Stimulated activated CD4-positive, alpha-beta T cell treated with anti-CD3 and anti-CD28 coated beads, Interleukin-1b, Interleukin-23, amount 100 ng/mL, for 1 hour (primary cell): ENCODE results near the gene SLIT3.
"Not testable (repeated sequence)": the region's sequence is repeated elsewhere in the genome, so short reads cannot be mapped to it uniquely, and the experiment has no call there.

Experiments
- DNase-seq, 2 donors: peaks; one replicate each; pipeline ENCODE4 v3.0.0-alpha.2; 2020; ENCODE audit warnings: low read depth in 2 of 2

SLIT3 gene

DNA sequence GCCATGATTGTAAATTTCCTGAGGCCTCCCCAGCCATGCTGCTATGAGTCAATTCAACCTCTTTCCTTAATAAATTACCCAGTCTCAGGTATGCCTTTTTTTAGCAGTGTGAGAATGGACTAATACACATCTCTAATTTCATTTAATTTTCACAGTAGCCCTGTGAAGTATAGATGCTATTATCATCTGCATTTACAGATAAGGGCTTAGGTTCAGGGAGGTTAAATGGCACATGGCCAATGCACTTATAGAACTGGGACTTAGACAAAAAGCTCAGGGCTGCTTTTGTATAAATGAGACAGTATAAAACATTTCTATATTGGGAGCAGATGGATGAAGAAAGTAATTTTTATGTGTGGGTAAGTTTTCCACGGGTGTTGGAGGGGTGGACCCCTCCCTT, 658.9 kb downstream of the SLIT3 start:
- no peak for DNase-seq

DNA sequence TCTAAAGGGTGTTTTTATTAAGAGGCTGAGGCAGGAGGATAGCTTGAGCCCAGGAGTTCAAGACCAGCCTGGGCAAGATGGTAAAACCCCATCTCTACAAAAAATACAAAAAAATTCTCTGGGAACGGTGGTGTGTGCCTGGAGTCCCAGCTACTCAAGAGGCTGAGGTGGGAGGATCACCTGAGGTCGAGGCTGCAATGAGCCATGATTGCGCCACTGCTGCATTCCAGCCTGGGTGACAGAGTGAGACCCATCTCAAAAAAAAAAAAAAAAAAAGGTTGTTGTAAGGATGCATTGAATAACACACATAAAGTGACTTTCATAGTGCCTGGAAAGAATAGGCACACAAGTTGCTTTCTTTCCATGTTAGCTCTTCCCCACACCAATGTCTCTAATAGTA, 662.1 kb downstream of the SLIT3 start:
- not testable (repeated sequence) for DNase-seq

DNA sequence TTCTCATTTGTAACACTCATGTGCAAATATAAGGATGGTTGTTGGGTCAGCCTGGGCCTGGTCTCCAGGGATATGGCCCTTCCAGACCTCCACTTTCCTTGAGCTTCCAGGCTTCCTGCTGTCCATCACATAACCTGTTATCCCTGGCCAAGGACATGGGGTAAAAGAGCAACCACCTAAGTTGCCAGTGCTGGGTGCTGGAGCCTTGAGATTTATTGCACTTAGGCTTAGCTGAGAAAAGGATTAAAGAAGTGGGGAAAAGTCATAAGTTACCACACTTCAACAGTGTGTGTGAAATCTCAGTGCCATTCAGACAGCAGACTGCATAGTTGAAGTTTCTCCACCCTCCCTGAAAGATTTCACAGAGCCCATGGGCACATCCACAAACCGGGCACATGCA, 663.1 kb downstream of the SLIT3 start:
- DNase-seq = no peak

DNA sequence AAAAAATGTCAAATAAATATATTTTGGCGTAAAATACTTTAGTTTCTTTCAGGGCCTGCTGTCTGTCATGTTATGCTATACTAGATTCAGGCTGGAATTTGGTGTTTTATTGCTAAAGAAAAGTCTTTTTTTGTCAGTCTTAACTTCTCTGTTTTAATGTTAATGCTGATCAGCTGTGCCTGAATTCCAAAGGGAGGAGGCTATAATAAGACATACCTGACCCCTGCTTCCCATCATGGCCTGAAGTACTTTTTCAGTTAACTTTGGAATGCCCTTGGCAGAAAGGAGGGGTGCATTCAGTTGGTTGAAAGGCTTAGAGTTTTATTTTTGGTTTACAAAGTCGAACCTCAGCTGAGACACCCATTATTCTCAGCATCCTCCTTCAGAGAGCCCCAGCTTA, 663.7 kb downstream of the SLIT3 start:
- DNase-seq = no peak

DNA sequence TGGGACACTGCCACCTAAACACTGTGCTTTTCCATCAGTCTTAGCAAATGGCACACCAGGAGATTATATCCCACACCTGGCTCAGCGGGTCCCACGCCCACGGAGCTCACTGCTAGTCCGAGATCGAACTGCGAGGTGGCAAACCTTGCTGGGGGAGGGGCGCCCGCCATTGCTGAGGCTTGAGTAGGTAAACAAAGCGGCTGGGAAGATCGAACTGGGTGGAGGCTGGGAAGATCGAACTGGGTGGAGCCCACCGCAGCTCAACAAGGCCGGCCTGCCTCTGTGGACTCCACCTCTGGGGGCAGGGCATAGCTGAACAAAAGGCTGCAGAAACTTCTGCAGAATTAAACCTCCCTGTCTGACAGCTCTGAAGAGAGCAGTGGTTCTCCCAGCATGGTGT, 670.0 kb downstream of the SLIT3 start:
- not testable (repeated sequence) for DNase-seq

DNA sequence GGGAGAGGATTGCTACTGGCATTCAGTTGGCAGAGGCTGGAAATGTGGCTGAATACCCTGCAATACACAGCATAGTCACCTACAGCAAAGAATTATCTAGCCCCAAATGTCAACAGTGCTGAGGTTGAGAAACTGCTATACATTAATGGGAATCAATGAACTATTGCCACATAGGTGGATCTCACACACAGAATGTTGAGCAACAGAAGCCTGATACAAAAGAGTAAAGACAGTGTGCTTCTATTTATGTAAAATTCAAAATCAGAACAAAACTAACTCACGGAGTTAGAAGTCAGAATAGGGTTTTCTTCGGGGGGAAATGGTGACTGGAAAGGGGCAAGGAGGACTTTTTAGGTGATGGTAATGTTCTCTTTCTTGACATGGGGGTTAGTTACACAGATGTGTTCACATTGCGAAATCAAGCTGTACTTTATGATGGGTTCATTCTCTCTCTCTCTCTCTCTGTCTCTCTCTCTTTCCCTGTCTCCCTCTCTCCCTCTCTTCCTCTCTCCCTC, 676.0 kb downstream of the SLIT3 start:
- no peak for DNase-seq

DNA sequence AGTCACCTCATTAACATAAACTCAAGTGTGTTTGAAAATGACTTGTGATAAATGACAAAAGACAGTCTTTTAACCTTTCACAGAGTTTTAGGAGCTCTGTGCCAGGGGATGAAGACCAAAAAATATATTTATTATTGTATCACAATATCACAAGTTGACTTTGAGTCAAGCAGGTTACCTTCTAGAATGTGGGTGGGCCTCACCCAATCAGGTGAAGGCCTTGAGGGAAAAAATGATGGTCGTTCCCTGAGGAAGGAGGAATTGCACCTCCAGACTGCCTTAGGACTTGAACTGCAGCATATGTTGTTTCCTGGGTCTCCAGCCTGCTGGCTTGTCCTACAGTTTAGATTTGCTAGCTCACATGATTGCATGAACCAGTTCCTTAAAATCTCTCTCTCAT, 680.1 kb downstream of the SLIT3 start:
- DNase-seq = no peak

DNA sequence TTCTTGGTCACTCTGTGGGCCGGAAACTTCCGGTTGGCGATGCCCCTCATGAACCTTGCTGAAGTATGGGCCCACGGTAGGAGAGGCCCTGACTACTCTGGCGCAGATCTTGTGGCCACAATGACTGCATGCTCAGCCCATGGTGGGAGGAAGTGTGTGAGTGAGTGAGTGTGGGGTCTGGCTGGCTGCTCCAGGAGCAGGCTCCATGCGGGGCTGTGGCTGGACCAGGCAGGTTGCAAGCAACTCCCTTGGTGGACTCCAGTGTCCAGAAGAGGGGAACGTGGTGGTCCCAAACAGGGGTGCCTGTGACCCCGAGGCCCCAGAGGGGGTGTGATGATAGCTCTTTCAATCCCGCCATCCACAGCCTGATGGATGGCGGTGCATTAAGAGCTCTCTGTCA, 686.3 kb downstream of the SLIT3 start:
- DNase-seq = no peak

DNA sequence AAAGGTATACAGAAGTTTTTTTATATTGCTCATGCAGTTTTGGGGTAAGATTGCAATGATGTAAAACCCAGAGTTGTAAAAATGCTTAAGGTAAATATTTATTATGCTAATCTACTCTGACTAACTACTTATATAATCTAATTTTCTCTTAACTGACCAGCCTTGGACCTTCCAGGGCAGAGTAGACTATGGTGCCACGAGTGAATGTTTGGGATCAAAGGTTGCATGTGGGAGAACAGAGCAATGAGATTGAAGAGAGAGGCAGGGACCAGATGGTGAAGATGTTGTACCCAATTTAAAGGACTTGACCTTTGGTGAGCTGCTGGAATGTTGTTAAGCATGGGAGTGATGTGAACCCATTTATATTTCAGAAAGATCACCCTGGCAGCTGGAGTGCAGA, 686.9 kb downstream of the SLIT3 start:
- DNase-seq = no peak

DNA sequence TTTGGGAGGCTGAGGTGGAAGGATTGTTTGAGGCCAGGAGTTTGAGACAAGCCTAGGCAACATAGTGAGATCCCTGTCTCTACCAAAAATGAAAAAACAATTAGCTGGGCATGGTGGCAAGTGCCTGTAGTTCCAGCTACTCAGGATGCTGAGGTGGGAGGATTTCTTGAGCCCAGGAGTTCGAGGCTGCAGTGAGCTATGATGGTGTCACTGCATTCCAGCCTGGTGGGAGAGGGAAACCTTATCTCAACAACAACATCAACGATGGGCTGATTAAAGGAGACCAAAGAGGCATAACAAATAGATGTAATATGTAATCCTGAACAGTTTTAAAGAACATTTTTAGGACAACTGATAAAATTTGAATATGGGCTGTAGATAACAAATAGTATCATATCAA, 687.5 kb downstream of the SLIT3 start:
- DNase-seq = no peak

DNA sequence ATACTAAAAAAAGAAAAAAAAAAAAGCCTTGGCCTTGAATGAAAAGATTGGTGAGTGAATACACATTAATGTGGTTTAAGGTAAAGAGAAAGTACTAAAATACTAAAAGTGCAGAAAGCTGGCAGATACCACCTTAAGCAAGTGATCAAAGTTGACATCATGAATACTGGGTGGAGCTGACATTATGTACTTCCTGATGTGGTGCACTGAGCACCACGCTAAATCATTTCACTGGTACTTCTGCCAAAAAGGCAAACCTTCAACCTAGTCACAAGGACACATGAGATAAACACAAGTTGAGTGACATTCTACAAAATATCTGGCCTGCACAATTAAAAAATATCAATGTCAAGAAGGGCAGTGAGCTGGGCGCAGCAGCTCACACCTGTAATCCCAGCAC, 687.9 kb downstream of the SLIT3 start:
- no peak for DNase-seq

DNA sequence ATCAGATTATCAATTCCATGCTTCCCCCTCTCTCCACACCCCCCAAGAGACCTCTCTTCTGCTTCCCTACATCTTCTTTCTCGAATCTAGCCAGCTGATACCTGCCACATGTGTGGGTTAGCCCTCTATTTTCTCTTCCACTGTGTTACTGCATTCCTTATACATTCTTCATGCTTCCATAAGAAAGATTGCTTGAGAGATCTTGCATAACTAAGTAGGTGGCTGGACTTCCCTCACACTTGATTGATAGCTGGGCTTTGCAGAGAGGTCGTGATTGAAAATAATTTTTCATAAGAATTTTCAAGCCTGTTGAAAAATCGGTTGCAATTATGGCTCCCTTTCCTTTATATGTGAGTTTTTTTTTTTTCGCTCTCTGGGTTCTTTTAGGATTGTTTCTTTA, 688.8 kb downstream of the SLIT3 start:
- DNase-seq = no peak
